Measurements from ENCODE around the gene UBR4.

The UBR4 gene

DNA sequence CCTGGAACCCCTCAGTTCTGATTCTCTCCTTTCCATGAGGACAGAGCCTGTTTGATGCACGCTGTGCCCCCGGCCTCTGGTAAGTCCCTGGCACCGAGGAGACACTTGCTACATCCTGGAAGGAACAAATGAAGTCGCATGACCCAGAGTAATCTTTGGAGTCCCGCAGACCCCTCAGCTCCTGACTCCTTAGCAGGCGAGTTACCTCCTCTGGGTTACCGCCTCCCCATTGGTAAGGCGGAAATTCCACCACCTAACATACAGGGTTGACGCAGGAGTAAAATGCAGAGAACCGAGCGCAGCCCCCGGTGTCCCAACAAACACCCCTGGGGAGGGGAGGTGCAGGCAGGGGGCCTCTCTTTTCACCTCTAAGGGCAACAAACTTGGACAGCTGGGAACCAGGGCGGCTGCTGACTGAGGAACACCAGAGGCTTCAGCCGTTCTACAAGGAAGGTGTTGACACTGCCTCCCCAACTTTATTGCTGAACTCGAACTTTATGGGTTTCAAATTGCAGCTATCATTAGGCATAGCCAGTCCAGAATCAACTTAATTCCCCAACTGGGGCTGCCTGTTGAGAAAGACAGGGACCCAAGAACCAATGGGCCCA, 138.3 kb downstream of the UBR4 start:
- H3K4me1 ChIP-seq = no peaks in the 10 kb centered on the region
- H3K9ac ChIP-seq = no peak overlapping the region
- H3K4me2 ChIP-seq (ENCODE audit: low read length) = no peak overlapping the region
- no peaks in the 10 kb centered on the region for H3K9me3 ChIP-seq (ENCODE audit: control insufficient read depth, low read length)
- no peaks in the 10 kb centered on the region for H3K36me3 ChIP-seq (ENCODE audit: control insufficient read depth, insufficient read depth, low read length)
- H3K27me3 ChIP-seq (ENCODE audit: control insufficient read depth, insufficient read depth, low read length) = no peaks in the 10 kb centered on the region
- H2AFZ ChIP-seq = no peak overlapping the region
- H3K27ac ChIP-seq = no peak overlapping the region
- no peak overlapping the region for H3K4me3 ChIP-seq (ENCODE audit: low read depth, low read length)
- no peaks in the 10 kb centered on the region for H3K79me2 ChIP-seq
- TF ChIP-seq, protein P1, sequence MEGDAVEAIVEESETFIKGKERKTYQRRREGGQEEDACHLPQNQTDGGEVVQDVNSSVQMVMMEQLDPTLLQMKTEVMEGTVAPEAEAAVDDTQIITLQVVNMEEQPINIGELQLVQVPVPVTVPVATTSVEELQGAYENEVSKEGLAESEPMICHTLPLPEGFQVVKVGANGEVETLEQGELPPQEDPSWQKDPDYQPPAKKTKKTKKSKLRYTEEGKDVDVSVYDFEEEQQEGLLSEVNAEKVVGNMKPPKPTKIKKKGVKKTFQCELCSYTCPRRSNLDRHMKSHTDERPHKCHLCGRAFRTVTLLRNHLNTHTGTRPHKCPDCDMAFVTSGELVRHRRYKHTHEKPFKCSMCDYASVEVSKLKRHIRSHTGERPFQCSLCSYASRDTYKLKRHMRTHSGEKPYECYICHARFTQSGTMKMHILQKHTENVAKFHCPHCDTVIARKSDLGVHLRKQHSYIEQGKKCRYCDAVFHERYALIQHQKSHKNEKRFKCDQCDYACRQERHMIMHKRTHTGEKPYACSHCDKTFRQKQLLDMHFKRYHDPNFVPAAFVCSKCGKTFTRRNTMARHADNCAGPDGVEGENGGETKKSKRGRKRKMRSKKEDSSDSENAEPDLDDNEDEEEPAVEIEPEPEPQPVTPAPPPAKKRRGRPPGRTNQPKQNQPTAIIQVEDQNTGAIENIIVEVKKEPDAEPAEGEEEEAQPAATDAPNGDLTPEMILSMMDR (IDR thresholded peaks at IDR 0.05) = no peak

DNA sequence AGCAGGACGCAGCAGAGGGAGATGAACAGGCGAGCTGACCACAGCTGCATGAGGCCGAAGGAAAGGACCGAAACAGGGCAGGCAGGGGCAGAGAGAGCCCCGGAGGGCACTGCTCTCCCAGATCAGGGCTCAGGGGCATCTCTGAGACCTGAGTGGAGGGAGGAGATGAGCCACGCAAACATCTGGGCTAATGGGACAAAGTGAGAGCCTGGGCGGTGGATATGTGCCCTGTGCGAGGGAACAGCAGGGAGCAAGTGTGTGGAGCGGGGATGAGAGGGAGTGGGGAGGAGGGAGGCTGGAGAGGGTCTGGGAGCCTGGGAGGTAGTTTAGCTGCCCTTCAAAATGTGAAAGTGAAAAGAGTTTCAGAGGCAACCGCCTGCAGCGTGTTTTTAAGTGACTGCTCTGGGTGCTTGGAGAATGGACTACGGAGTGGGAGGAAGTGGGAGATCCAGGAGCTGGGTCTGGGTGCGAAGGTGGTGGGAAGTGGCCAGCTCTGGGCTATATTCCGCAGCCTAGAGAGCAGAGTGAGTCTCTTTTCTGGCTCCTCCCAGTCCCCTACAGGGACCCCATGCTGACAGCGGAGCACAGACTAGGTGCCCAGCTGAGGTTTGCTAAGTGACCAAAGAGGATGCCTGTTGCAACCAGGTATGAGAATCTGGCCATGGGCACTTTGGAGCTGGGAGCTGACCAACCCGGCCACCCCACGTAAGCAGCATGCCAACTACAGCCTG, 139.0 kb downstream of the UBR4 start:
- H3K79me2 ChIP-seq = no peaks in the 10 kb centered on the region
- no peaks in the 10 kb centered on the region for H3K4me1 ChIP-seq
- H3K27ac ChIP-seq = no peak overlapping the region
- H3K4me2 ChIP-seq (ENCODE audit: low read length) = no peak overlapping the region
- no peak overlapping the region for H2AFZ ChIP-seq
- H3K36me3 ChIP-seq (ENCODE audit: control insufficient read depth, insufficient read depth, low read length) = no peaks in the 10 kb centered on the region
- no peak overlapping the region for H3K9ac ChIP-seq
- TF ChIP-seq, protein P1 (IDR thresholded peaks at IDR 0.05) = no peak
- H3K27me3 ChIP-seq (ENCODE audit: control insufficient read depth, insufficient read depth, low read length) = no peaks in the 10 kb centered on the region
- H3K9me3 ChIP-seq (ENCODE audit: control insufficient read depth, low read length) = no peaks in the 10 kb centered on the region
- H3K4me3 ChIP-seq (ENCODE audit: low read depth, low read length) = no peak overlapping the region

DNA sequence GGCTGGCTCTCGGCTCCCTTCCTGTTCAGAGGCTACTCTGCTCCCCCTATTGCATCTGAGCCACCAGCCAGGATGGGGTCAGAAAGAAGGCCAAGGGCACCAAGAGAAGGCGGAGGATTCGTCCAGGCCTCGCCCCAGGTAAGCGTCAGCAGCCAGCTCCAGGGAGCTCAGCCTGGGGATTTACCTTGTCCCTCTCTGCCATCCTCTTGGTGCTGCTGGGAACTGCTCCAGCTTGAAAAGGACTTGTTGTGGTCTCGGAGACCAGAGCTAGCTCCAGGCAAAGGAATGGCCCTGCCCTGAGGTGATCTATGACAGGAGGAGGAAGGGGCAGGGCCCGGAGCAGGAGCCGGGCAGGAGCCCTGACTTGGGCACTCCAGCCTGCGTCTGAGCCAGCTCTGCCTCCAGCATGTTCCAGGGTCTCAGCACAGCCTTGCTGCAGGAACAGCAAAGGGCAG, 139.8 kb downstream of the UBR4 start:
- no peak overlapping the region for H3K4me2 ChIP-seq (ENCODE audit: low read length)
- H3K4me1 ChIP-seq = no peaks in the 10 kb centered on the region
- H3K27me3 ChIP-seq (ENCODE audit: control insufficient read depth, insufficient read depth, low read length) = no peaks in the 10 kb centered on the region
- H3K79me2 ChIP-seq = no peaks in the 10 kb centered on the region
- TF ChIP-seq, protein P1 (IDR thresholded peaks at IDR 0.05) = no peak
- H3K9ac ChIP-seq = no peak overlapping the region
- no peak overlapping the region for H3K27ac ChIP-seq
- H2AFZ ChIP-seq = no peak overlapping the region
- H3K9me3 ChIP-seq (ENCODE audit: control insufficient read depth, low read length) = no peaks in the 10 kb centered on the region
- no peak overlapping the region for H3K4me3 ChIP-seq (ENCODE audit: low read depth, low read length)
- no peaks in the 10 kb centered on the region for H3K36me3 ChIP-seq (ENCODE audit: control insufficient read depth, insufficient read depth, low read length)

DNA sequence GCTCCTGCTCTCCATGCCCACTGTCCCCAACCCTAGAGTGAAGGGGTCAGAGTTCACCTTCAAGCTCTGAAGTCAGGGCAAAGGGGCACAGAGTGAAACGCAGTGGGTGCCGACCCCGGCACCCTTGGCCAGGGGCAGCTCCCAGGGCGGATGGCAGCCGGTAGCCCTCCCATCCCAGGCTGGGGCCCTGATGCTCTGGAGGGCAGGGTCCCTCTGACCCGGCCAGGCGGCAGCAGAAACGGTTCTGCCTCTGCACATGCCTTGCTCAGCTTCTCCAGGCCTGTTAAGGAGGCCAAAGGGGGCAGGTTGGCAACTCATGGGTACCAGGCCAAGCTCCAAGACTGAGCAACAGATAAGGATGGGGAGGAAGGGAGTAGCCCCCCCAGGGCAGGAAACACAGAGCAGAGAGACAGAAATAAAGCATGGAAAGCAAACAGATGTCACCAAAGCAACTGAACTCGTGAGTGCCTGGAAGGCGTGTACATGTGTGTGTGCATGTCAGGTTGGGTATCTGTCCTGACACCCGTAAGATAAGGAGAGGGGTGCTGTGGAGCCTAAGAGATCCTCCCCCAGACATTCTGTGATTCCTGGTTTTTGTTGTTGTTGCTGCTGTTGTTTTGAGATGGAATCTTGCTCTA, 141.3 kb downstream of the UBR4 start:
- Histone ChIP-seq H3K4me2 (ENCODE audit: low read length) (no peak overlapping the region), H3K4me3 (ENCODE audit: low read depth, low read length) (no peak overlapping the region), H3K79me2 (no peaks in the 10 kb centered on the region), H3K36me3 (ENCODE audit: control insufficient read depth, insufficient read depth, low read length) (no peaks in the 10 kb centered on the region), H3K27ac (no peak overlapping the region), H3K9me3 (ENCODE audit: control insufficient read depth, low read length) (no peaks in the 10 kb centered on the region), H3K9ac (no peak overlapping the region), H2AFZ (no peak overlapping the region), H3K4me1 (no peaks in the 10 kb centered on the region), H3K27me3 (ENCODE audit: control insufficient read depth, insufficient read depth, low read length) (no peaks in the 10 kb centered on the region)
- TF ChIP-seq, protein P1 (IDR thresholded peaks at IDR 0.05) = no peak
